ENCODE results near the gene DDX59.
A peak's percentile ranks its signal among the peaks of the same experiment; 100 is the strongest.

DDX59 gene

DNA sequence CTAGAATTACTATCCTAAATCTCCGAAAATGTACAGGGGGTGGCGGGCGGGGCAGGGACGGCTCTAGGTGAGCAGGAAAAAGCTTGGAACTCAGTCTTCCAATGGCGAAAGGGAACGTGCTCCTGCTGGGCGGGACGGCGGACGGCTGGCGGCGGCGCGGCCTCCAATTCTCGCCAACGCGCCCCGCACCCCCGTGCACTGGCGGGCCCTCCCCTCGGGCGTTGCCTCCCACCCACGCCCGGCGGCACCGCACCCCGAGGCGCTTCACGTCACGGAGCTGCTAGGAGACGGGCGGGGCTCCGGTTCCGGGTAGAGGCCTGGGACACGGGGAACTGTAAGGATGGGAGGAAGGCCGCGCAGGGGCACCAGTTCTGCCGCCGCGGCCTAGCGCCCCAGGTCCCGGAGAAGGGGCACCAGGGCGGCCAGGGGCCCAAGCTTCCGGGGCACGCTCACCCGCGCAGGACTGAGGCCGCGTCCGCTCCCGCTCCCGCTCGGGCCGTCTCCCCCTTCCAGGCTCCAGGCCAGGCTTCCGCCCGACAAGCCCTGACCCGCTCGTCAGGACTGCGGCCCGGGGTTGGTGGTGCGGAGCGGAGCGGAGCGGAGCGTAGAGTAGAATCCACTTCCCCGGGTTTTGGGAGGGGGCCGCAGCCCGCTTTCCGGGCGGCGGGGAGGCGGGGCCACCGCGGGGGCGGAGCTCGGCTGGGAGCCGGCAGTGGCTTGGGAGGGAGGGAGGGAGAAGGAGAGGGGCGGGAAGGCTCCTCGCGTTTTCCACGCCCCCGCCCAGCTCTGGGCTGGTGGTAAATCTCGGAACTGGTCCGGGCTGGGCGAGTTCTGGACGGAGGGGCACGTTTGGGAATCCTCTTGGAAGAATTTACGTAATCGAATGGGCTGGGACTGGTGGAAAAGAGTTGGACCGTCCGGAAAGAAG, at the start of gene DDX59:
Gene DDX59 (minus strand): TSS at position 594 of the 928 bp plus-strand sequence. CDS start 3,167 bp downstream, outside the sequence.
- DNase-seq: peak; percentile 90

- DNase-seq: no peak
Observed at GRCh38 chr1:200714504-200715187, 44.9 kb upstream of the DDX59 start.

DNA sequence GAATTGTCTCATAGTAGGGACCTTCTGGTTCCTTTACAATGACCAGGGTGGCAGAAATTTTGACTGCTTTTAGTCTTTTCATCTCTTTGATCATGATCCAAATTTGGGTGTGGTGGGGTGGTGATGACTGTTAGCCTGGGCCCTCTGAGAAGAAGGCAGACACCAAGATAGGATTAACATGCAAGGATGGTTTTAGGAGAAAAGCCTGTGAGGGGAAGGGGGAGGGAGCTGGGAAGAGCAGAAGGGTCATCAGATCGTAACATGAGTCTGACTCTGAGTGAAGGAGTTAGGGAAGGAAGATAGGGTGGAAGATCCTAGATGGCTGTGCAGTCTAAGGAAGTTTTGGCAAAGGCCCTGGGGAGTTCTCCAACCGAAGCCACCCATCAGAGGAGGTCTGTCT, 40.5 kb upstream of the DDX59 start:
- DNase-seq: no peak

DNA sequence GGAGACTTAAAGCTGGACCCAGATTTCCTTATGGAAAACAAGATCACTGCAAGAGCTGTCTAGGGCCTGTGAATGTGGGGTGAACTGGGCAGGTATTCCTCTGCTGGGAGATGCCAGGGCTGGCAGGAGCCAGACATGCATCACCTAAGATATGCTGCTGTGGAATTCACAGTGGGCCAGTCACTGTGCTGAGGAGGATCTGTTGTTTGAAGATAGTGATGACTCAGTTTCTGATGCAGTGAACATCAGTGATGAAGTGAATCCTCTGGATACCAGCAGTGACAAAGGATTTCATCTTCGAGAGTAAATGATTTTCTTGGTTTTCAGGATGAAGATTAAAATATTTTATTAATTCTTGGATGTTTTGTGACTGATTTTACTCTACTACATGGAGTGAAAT, 39.1 kb upstream of the DDX59 start:
- no peak for DNase-seq

DNA sequence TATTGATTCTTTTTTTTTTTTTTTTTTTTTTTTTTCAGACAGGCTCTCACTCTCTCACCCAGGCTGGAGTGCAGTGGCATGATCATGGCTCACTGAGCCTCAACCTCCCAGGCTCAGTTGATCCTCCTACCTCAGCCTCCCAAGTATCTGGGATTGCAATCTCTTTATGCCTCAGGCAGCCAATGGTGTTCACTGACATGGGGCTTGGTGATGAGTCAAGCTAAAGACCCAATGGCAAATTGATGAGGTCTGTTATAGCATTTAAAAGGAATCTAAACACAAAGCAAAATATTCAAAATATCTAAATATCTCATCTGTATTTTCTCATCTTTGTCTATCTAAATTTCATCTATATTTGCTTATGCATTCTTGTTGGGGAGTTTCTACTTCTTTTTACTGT, 38.5 kb upstream of the DDX59 start:
- DNase-seq: no peak

DNA sequence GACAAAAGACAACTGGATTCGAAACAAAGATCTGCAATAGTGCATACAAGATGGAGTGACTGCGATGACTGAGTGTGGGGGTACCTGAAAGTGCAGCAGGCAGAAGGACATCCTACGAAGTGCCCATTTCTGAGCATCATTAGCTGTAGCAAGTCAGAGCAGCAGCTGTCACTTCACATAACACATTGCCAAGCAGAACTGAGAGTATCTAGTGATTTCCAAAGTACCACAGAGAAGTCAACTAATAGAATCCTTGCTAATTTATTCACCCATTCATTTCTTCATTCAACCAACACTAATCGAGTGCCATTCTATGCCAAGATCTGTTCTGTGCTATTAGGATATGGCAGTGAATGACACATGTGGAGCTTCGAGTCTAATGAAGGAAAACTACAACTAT, 37.4 kb upstream of the DDX59 start:
- DNase-seq: no peak

- no peak for DNase-seq
Observed at GRCh38 chr1:200706111-200706814, 36.6 kb upstream of the DDX59 start.

DNA sequence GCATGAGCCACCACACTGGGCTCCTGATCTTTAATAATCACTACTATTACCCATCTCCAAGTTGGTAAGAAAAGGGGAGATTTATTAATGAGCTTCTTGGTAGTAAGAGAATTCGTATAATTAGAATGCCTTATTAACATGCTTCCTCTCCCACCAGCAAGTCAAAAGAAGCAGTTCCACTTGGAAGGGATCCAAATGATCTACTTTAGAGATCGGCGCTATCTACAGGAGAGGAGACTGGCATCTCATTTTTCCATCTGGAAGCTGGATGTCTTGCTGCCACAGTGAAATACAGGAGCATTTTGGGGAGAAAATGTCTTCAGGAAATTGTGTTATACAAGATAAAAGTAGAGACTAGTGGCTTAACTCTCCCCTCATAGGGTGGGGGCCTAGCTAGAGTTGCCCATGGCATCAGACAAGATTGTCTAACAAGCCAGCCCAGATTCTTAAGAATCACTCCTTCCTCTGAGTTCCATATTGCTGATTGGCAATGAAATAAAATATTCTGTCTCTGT, 35.3 kb upstream of the DDX59 start:
- no peak for DNase-seq

- DNase-seq: no peak
Observed at GRCh38 chr1:200699871-200700270, 30.2 kb upstream of the DDX59 start.

DNA sequence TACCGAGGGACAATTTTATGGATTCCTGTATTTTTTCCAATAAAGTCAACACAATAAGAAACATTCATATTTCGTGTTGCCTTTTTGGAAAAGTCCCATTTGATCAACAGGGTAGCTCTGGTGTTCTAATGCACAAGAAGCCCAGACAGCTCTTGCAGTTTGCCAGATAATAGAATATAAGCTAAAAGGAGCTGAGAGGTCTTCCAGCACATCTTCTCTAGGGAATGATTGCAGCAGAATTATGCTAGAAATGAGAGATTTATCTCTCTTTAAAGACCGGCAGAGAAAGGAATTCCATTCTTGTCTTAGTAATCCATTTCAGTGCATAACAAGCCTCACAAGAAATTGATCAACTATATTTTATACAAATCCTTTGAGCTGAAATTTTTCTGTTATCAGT, 25.0 kb upstream of the DDX59 start:
- no peak for DNase-seq

GRCh38 chr1:200693327-200693726, 23.6 kb upstream of the DDX59 start:
- DNase-seq: no peak

DNA sequence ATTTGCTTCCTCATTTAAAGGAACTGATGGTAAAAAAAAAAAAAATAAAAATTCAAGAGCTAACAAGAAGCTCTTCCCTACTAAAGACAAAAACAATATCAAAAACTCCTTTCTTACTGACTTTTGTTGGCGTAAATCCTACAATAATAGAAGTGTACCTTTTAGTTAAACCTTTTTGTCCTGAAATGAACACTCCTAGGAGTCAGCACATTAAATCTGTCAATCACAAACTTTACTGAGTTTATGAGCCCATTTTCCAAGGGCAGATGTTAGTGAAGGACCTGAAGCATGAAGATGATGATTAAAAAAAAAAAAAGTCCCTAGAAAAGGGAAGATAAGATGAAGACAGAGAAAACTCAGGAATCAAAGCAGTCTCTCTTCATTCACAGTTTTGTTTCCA, 22.6 kb upstream of the DDX59 start:
- no peak for DNase-seq

DNA sequence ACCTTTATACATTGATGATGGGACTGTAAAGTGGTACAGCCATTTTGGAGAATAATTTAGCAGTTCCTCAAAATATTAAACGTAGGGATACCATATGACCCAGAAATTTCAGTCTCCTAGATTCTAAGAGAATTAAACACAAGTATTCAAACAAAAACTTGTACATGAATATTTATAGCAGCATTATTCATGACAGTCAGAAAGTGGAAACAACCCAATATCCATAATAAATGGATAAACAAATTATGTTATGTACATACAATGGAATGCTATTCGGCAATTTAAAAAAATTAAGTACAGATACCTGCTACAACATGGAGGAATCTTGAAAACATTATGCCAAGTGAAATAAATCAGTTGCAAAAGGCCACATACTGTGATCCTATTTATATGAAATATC, 16.9 kb upstream of the DDX59 start:
- no peak for DNase-seq

DNA sequence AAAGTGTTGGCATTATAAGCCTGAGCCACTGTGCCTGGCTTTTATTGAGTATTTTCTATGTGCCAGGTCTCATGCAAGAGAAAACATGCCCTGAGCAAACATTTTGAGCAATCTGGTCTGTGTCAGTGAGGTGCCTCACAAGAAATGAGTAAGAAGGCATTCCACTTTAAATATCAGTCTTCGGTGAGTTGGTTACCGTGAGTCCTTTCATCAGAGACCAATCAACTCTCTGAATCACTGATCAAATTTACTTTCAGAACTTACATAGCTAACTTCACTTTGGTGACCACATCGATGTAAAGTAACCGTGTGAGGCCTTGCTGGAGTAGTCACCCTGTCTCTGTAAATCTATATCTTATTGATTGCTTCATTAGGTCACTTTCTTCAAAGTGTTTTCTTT, 14.3 kb upstream of the DDX59 start:
- no peak for DNase-seq

- no peak for DNase-seq
Observed at GRCh38 chr1:200683298-200683697, 13.6 kb upstream of the DDX59 start.

DNA sequence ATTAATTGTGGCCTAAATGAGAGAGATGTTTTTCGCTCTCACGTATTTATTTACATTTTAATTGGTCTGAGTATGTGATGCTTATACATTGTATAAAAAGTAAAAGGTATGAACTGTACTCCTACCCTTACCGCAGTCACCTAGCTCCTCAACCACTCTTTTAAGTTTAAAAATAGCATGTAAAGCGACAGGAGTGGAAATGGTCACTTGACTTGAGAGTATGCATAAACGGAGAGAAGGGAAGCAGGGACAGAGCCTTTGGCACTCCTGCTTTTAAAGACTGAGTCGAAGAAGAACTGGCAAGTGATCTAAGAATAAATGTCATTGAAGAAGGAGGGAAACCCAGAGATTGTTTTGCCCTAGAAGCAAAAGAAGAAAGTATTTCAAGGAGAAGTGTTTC, 11.5 kb upstream of the DDX59 start:
- DNase-seq: no peak

DNA sequence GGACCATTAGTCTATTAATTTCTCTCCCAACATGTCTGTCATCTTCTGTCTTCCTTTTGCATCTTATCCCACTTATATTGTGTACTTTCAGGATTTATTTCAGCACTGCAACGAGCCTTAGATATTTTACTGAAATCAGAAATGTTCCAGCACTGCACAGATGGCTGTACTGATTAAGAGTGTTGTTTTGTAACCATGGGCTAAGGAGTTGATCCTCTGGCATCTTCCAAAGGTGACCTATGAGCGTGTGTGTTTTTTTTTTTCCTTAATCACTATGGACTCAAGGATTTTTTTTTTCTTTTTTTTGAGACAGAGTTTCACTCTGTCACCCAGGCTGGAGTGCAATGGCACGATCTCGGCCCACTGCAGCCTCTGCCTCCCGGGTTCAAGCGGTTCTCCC, 7.1 kb upstream of the DDX59 start:
- no peak for DNase-seq

DNA sequence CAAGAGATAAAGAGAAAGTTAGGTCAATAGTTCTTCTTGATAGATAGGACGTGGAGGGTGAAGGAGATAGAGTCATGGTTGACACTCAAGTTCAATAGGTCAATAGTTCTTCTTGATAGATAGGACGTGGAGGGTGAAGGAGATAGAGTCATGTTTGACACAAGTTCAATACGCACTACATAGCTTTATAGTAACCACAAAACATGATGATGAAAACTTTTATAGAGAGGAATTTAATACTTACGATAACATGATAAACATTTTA, 5.8 kb upstream of the DDX59 start:
- DNase-seq: no peak

DNA sequence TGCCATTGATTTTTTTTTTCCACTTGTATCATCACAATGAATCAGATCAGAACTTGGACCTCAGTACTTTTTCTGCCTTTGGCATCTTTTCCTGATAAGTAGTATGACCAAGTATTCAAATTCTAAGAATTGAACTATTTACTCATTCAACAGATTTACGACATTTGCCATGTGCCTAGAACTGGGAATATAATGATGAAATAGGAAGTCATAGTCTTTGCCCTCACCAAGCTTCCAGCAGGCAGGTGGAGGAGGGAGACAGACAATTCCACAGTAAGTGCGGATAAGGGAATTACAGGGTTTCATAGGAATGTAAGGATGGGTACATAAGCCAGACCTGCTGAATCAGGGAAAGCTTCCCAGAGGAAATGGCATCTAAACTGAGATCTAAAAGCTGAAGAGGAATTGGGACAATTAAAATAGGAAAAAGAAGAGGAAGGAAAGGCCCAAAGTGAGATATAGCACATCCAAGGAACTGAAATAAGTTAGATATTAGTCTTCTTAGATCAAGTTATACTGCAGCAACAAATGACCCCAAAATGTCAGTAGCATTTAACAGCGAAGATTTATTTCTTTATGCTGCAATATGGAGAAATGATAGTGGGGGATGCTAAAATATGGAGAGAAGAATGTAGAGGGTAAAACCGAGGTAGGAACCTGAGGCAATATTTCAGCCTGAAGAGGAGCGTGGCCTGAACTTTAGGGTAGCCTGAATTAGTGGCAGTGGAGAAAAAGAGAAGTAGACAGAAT, 5.3 kb upstream of the DDX59 start:
- no peak for DNase-seq

DNA sequence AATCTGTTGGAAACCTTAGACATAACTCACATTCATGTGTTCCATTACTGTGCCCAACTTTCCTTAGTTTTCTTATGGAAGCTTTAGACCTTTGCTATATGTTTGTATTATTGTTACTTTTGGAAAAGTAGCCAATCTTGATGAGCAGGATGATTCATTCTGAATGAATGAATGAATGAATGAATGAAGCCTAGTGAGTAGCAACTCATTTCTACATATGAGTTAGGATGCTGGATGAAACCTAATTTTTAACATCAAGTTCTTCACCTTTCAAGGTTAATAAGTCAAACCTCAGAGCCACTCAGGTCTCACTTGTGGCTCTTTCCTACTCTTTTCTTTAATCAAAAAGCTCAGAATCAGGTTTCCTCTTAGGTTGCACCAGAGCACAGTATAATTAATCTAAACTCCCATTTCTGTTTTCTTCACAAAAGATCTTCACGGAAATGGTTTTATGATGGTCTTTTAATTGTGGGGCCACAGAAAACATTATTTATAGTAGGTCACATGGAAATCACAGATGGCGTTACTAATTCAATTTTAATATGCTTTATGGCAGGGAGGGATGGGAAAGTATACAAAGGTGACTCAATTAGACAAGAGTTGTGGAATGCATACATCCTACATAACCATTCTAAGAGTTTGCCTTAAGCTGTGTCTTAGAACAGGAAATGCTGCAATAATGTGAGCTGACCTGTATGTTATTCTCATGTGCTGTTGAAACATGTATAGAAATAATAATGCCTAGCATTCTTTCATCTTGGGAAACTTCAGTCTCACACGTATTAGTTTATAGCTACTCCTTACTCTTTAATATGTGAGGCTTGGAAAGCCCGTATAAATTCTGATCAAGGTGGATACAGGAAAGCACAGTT, 4.5 kb upstream of the DDX59 start:
- no peak for DNase-seq

DNA sequence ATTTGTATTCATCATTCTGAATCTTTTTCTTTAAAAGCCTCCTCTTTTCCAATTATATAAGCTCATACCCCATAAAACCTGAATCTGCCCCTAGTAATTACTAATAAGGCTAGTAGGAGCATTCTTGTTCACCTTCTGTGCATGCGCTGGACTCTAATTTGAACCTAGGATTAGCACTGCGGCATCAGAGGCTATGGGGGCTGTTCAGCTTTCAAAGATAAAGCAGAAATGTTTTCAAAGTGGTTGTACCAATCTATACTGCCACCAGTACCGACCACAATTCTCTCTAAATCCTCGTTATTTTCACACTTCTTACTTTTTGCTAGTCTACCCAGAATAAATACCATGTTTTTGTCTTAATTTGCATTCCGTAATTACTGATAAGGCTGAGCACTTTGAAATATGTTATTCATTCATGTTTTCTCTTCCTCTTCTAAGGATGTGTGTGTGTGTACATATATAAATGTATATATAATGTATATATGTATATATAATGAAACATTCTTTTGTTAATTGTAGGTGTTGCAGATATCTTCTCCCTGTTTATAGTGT, 1.6 kb upstream of the DDX59 start:
- no peak for DNase-seq

Data from KG1 (cell line).